Ovary (tissue), 3 donors: ENCODE measurements around the gene BICC1.

Source experiments
- EP300 ChIP-seq: sonication (generic); formaldehyde crosslinking; IDR thresholded peaks from one replicate; pipeline ENCODE4 v1.6.1; 2017; ENCODE audit warnings: antibody characterized with exemption
- POLR2A ChIP-seq: fragments of 450-650 bp; IDR thresholded peaks from one replicate; pipeline ENCODE4 v1.6.1; 2017; ENCODE audit warnings: antibody characterized with exemption, mild to moderate bottlenecking, moderate library complexity
- TF ChIP-seq, protein P1 (sequence below), 3 donors: fragments of 450-650 bp in 2 of 3; fragments of 200-600 bp in 1 of 3; IDR thresholded peaks; one replicate each; pipeline versions ENCODE4 v1.5.1 to v1.8.0; 2016 to 2022; ENCODE audit warnings: antibody characterized with exemption in 3 of 3, mild to moderate bottlenecking in 1 of 3
- donor health status: DM: no; HTN: no; CAD: no.

DNA sequence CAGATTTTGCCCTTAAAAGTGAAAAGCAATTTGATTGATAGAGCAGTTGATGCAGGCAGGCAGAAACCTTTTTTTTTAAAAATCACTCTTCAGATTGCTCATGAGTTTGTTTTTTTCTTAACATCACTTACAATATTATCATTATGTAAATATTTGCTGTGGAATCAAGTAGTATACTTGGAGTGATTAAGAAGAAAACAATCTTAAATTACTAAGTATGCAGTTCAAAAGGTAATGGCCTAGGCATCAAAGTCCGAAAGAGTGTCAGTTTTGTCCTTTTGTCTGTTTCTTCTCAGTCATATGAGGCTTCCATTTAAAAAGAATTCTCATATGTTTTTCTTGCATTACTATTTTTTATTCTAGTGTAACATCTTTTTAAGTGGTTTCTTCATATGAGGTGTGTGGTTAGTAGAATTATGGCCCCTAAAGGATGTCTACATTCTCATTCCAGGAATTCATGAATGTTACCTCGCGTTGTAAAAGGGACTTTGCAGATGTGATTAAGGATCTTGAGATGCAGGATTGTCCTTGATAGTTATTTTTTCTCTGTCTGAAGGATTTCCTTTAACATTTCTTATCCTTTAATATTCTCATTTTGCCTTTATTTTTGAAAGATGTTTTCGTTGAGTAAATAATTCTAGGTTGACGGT is 44.0 kb downstream of the BICC1 start:
- TF ChIP-seq, protein P1, sequence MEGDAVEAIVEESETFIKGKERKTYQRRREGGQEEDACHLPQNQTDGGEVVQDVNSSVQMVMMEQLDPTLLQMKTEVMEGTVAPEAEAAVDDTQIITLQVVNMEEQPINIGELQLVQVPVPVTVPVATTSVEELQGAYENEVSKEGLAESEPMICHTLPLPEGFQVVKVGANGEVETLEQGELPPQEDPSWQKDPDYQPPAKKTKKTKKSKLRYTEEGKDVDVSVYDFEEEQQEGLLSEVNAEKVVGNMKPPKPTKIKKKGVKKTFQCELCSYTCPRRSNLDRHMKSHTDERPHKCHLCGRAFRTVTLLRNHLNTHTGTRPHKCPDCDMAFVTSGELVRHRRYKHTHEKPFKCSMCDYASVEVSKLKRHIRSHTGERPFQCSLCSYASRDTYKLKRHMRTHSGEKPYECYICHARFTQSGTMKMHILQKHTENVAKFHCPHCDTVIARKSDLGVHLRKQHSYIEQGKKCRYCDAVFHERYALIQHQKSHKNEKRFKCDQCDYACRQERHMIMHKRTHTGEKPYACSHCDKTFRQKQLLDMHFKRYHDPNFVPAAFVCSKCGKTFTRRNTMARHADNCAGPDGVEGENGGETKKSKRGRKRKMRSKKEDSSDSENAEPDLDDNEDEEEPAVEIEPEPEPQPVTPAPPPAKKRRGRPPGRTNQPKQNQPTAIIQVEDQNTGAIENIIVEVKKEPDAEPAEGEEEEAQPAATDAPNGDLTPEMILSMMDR (IDR thresholded peaks at IDR 0.05) = no peak
- TF ChIP-seq POLR2A (no peak), EP300 (no peak)
